A673 (cell line): ENCODE data around the gene OR51M1. TPM values are rescaled to one million over a fixed set of nuclear protein-coding genes. Genes with fewer than 3 reads are reported as not detected.
A peak's percentile ranks its signal among the peaks of the same experiment; 100 is the strongest.

Experiments
- BruUV-seq: library from RNA; stranded (reverse); fragments of 400-500 nt; replicated peaks from 2 replicates; lab custom pipeline; 2021; lab: Mats Ljungman, UMichigan
- CTCF ChIA-PET: fragments of 300-600 bp; sonication (Branson Sonifier 250); formaldehyde crosslinking; loops from one replicate; lab custom pipeline; 2022; ENCODE audit warnings: antibody characterized with exemption; lab: Charles Lee
- POLR2A ChIA-PET: fragments of 300-600 bp; sonication (Branson Sonifier 250); formaldehyde crosslinking; loops from one replicate; lab custom pipeline; 2022; ENCODE audit warnings: antibody characterized with exemption; ENCODE audit not compliant: low non-redundant PET; lab: Charles Lee
- DNase-seq: peaks from one replicate; pipeline ENCODE4 v3.0.0-alpha.2; 2015; ENCODE audit warnings: low spot score
- H3K27ac ChIP-seq: fragments of 200-600 bp; sonication (generic); 2 replicates; pipeline ENCODE4 v1.5.1; 2016; ENCODE audit warnings: mixed run types, low read depth, mild to moderate bottlenecking, mixed read lengths, antibody characterized with exemption, low read length; ENCODE audit not compliant: poor library complexity, severe bottlenecking
- H3K27me3 ChIP-seq: fragments of 200-600 bp; sonication (generic); replicated peaks from 2 replicates; pipeline ENCODE4 v1.6.1; 2017; ENCODE audit warnings: mixed run types, low read depth, mild to moderate bottlenecking, mixed read lengths, antibody characterized with exemption, low read length; ENCODE audit not compliant: insufficient read depth, poor library complexity
- H3K36me3 ChIP-seq: fragments of 200-600 bp; sonication (generic); 2 replicates; pipeline ENCODE4 v1.6.1; 2016; ENCODE audit warnings: mixed run types, mild to moderate bottlenecking, mixed read lengths, antibody characterized with exemption, low read length; ENCODE audit not compliant: insufficient read depth, poor library complexity, severe bottlenecking
- H3K4me1 ChIP-seq: fragments of 200-600 bp; sonication (generic); 2 replicates; pipeline ENCODE4 v1.6.1; 2017; ENCODE audit warnings: mixed run types, mild to moderate bottlenecking, mixed read lengths, antibody characterized with exemption, low read length; ENCODE audit not compliant: insufficient read depth, poor library complexity, severe bottlenecking
- H3K4me3 ChIP-seq: fragments of 200-600 bp; sonication (generic); 2 replicates; pipeline ENCODE4 v1.5.1; 2016; ENCODE audit warnings: low read depth, mixed run types, mild to moderate bottlenecking, mixed read lengths, low read length; ENCODE audit not compliant: poor library complexity, severe bottlenecking
- H3K9me3 ChIP-seq: fragments of 200-600 bp; sonication (generic); 2 replicates; pipeline ENCODE4 v1.6.1; 2016; ENCODE audit warnings: mixed run types, low read depth, mild to moderate bottlenecking, mixed read lengths, antibody characterized with exemption, low read length; ENCODE audit not compliant: poor library complexity, severe bottlenecking
- CTCF ChIP-seq: fragments of 300-800, 200-600 bp; sonication (generic); conservative IDR thresholded peaks from 2 replicates; pipeline ENCODE4 v1.5.1; 2017; ENCODE audit warnings: low read depth, mild to moderate bottlenecking, antibody characterized with exemption, low read length, moderate library complexity, mixed read lengths
- EZH2 ChIP-seq: fragments of 200-600 bp; sonication (generic); IDR thresholded peaks from 2 replicates; pipeline ENCODE4 v1.6.1; 2017; ENCODE audit warnings: borderline replicate concordance, low read depth, mild to moderate bottlenecking, mixed read lengths, antibody characterized with exemption, low read length; ENCODE audit not compliant: poor library complexity, severe bottlenecking
- intact Hi-C: fragments of 100-400 bp; cut with micrococcal nuclease; formaldehyde crosslinking; loops from one replicate; pipeline ENCODE4 v1.10.0; 2022; ENCODE audit not compliant: unreplicated experiment
- total RNA-seq: library from RNA; stranded (reverse); gene quantifications from 2 replicates; pipeline ENCODE4 v1.2.3, GENCODE V29; 2021

Gene OR51M1
- total RNA-seq, 1 experiment from 2014 or later, result not detected

GRCh38 chr11:5369789-5370188, 13.8 kb upstream of the OR51M1 start:
- ChIA-PET POLR2A (no interaction called here), CTCF (no interaction called here)
- no peaks in the 10 kb centered on the region for H3K9me3 ChIP-seq
- DNase-seq, result no peak
- H3K36me3 ChIP-seq, result no peaks in the 10 kb centered on the region
- H3K27me3 ChIP-seq, result no peaks in the 10 kb centered on the region
- H3K4me3 ChIP-seq, result no peak overlapping the region
- no TSS peak for BruUV-seq
- 0 out of 2 replicates have a peak, but pooled peaks have one; percentile 32 for TF ChIP-seq CTCF
- TF ChIP-seq EZH2, result no peak
- intact Hi-C loops, result no loop called here
- H3K4me1 ChIP-seq, result no peaks in the 10 kb centered on the region
- no peak overlapping the region for H3K27ac ChIP-seq

GRCh38 chr11:5380740-5381342, 2.8 kb upstream of the OR51M1 start:
- Histone ChIP-seq H3K27me3 (no peaks in the 10 kb centered on the region), H3K36me3 (no peaks in the 10 kb centered on the region), H3K27ac (no peak overlapping the region), H3K4me1 (no peaks in the 10 kb centered on the region), H3K4me3 (no peak overlapping the region), H3K9me3 (no peaks in the 10 kb centered on the region)
- ChIA-PET CTCF (no interaction called here), POLR2A (no interaction called here)
- BruUV-seq, result no TSS peak
- DNase-seq, result peak; percentile 61
- no peak for TF ChIP-seq EZH2
- TF ChIP-seq CTCF, result peak; percentile 70
- intact Hi-C loops, result loop anchor here (1.0 to 5.0 kb wide), 3 partner anchors 179 to 754 kb away; partner anchors contain the start of gene OR51V1

DNA sequence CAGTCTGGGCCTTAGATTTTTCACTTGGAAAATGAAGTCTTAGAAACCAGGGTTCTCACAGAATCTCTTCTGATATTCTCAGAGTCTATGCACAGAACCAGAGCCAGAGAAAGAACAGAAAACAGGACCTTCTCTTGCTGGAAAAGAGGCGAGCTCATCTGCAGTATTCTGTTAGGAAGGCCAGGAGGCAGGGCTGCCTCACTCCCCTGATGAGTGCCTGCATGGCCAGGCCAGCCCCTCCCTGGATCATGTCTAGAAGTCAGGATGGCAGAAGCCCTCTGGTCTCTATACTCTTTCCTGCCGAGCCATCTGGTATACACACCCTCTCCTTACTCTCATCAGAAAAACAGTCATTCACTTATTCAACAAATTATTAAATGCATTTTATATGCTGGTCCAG, 723 bp downstream of the OR51M1 start:
- DNase-seq, result no peak
- Histone ChIP-seq H3K27ac (no peak overlapping the region), H3K9me3 (no peaks in the 10 kb centered on the region), H3K4me1 (no peaks in the 10 kb centered on the region), H3K36me3 (no peaks in the 10 kb centered on the region), H3K4me3 (no peak overlapping the region), H3K27me3 (no peaks in the 10 kb centered on the region)
- intact Hi-C loops, result loop anchor here (1.0 to 5.0 kb wide), 2 partner anchors 182 to 260 kb away; partner anchors contain the start of gene OR51V1
- ChIA-PET POLR2A (interaction anchor here (0.6 kb wide), 1 partner anchor 214 kb away, joined by 3 read pairs; no protein-coding TSS in a partner anchor), CTCF (no interaction called here)
- TF ChIP-seq EZH2, result no peak
- no peak for TF ChIP-seq CTCF
- no TSS peak for BruUV-seq
